HT1080 (cell line): Measurements from ENCODE around the gene COL19A1. TPM values are rescaled to one million over a fixed set of nuclear protein-coding genes. Genes with fewer than 3 reads are reported as not detected.
"Not testable (repeated sequence)": the region's sequence is repeated elsewhere in the genome, so short reads cannot be mapped to it uniquely, and the experiment has no call there.

Experiments
- DNase-seq: peaks from one replicate; pipeline ENCODE4 v3.0.0-alpha.2; 2015; ENCODE audit warnings: low read depth
- total RNA-seq: library from RNA; depleted of rRNA; stranded (reverse); fragments of >200 nt; shearing (Covaris generic); gene quantifications from 2 replicates; pipeline ENCODE4 v1.2.3, GENCODE V29; 2014

COL19A1 gene
- total RNA-seq, 1 experiment from 2014 or later: not detected

DNA sequence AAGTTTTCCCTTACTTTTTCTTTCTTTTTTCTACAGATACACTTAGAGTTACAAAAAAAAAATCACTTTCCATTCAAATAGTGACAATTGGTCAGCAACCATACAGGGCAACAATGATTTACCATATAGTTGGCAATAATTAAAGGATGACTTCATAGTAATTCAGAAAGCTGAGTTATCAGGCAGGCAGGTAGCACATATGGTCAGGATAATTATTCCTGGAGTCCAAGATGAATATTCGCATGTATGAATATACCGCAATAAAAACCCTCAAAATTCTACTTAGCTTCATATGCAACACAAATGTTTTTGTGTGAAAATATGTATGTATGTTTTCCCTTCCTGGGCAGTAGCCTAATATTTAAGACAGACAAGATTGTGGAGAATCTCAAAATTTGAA is 34.5 kb downstream of the COL19A1 start:
- DNase-seq: no peak

GRCh38 chr6:69901361-69901760 is 35.0 kb downstream of the COL19A1 start:
- no peak for DNase-seq

- no peak for DNase-seq
These were observed 41.7 kb downstream of the COL19A1 start for GRCh38 chr6:69907981-69908498.

GRCh38 chr6:69913361-69913760 is 47.0 kb downstream of the COL19A1 start:
- no peak for DNase-seq

DNA sequence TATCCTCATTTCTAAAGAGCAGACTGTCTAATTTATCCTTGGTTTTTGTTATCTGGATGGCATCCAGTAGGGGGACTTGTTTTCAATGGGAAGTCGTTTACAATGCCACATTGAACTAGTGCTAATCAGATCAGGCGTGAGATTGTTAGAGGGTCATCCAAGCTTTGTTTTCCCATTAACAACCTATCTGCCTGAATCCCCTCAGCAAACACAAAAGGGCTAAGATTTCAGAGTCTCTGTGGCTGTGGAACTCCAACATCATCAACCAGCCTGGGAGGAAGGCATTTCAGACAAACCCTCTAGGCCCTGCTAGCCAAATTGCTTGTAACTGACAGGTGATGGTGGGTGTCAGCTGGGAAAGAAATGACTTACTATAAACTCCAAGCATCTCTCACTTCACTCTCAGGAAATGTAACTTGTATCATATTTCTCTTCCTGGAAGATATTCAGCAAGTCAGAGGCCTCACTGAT is 47.7 kb downstream of the COL19A1 start:
- no peak for DNase-seq

- no peak for DNase-seq
These were observed 49.0 kb downstream of the COL19A1 start for GRCh38 chr6:69915346-69915745.

- peak; percentile 98 for DNase-seq
These were observed 51.5 kb downstream of the COL19A1 start for GRCh38 chr6:69917834-69918233.

- DNase-seq: peak; percentile 50
These were observed 52.6 kb downstream of the COL19A1 start for GRCh38 chr6:69918813-69919475.

DNA sequence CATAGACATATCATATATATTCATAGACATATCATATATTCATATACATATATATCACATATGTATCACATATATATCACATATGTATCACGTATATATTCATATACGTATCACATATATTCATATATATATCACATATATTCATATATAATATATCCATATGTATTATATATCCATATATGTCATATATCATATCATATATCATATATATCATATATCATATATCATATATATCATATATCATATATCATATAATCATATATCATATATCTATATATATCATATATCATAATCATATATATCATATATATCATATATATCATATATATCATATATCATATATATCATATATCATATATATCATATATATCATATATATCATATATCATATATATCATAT is 54.7 kb downstream of the COL19A1 start:
- DNase-seq: not testable (repeated sequence)

DNA sequence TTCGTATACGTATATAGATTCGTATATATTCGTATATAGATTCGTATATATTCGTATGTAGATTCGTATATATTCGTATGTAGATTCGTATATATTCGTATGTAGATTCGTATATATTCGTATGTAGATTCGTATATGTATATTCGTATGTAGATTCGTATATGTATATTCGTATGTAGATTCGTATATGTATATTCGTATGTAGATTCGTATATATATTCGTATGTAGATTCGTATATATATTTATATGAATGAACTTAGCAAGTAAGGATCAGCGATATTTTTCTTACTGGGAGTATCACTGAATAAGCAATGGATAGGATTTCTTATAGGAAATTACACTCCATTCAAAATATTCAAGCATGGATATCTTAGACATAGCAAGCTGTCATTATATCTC is 55.3 kb downstream of the COL19A1 start:
- DNase-seq: not testable (repeated sequence)

- DNase-seq: no peak
These were observed 60.4 kb downstream of the COL19A1 start for GRCh38 chr6:69926745-69927144.

DNA sequence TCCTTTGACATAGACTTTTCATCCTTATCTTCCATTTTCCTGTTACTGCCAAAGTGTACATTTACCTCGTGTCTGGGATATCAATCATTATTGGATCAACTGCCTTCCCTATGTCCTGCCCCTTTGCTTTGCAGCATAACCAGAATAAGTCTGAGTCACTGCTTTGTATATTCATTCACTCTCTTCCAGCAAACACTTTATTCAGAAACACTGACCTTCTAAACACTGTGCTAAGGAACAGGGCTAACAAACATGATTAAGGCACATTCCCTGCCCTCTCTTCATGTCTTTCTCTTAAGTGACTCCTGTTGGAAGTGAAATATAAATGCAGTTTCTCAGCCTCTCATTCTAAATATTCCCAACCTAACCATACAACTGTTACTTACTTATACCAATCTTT is 66.9 kb downstream of the COL19A1 start:
- DNase-seq: no peak

DNA sequence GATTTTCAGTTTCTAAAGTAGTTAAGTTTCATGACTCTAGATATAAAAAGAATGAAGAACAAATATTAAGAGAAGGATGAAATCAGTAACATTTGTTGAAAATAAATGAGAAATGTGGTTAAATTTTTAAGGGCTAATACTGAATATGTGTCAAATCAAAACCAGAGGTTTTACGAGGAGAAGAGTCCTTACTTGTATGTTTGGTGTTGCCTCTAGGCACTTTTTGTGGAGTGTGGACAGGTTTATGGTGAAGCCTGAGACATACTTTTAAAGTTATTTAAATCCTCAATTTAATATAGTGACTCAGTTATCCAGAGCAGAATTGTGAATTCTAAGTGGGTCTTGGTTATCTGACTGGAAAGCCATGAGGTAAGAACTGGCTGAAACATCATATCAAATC is 68.7 kb downstream of the COL19A1 start:
- DNase-seq: no peak

DNA sequence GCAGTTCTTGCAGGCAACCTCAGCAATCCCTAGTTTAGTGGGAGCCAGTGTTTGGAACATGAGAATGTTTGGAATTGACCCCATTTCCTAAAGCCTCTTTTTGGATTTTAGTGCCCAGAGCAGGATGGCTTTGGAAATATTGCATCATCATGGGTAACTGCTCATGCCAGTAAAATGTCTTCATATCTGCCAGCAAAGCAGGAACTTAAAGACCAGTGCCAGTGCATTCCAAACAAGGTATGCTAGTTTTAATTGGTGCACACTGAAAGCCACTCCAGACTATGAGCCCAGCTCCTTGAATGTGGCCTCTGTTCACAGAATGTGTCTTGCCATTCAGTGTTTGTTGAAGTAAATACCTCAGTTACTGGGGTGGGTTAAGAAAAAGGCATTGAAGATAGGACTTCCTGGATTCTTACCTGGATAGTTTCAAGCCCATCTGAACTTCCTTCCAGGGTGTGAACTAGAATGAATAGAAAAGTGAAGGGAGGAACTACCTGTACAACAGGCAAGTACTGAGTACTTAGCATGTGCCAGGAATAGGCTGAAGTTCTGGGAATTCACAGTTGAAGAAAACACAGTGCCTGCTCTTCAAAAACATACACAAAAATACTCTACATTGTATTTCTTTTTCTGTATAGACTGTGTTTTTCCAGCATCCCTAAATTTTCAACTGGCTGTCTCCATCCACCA is 70.5 kb downstream of the COL19A1 start:
- peak; percentile 24 for DNase-seq

GRCh38 chr6:69937402-69938136 is 71.2 kb downstream of the COL19A1 start:
- no peak for DNase-seq

DNA sequence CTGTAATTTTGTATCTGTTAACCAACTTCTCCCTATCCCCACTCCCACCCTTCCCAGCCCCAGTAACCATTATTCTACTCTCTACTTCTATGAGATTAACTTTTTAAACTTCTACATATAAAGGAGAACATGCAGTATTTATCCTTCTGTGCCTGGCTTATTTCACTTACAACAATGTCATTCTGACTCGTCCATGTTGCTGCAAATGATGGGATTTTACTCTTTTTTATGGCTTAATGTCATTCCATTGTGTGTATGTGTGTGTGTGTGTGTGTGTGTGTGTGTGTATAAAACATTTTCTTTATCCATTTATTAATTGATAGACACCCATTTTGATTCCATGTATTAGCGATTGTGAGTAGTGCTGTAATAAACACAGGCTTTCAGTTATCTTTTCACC is 76.1 kb downstream of the COL19A1 start:
- DNase-seq: no peak

DNA sequence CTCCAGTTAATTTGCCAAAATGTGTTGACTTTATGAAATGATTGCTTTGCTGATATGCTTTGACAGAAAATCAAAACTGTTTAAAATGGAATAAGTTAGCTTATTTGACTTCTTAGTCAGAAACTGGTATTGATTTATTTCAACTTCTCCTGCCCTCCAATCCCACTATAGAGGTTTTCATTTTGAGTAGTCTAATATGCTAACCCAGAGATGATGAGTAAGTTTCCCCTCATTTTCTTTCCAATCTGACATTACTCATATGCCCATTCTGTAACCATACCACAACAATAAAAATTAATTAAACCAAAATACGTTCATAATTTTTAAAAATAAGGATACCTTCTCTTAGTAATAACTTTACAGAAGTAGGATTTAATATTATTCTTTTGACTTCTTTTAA is 78.8 kb downstream of the COL19A1 start:
- DNase-seq: no peak

GRCh38 chr6:69948479-69949114 is 82.2 kb downstream of the COL19A1 start:
- no peak for DNase-seq

GRCh38 chr6:69953491-69953890 is 87.1 kb downstream of the COL19A1 start:
- DNase-seq: no peak

DNA sequence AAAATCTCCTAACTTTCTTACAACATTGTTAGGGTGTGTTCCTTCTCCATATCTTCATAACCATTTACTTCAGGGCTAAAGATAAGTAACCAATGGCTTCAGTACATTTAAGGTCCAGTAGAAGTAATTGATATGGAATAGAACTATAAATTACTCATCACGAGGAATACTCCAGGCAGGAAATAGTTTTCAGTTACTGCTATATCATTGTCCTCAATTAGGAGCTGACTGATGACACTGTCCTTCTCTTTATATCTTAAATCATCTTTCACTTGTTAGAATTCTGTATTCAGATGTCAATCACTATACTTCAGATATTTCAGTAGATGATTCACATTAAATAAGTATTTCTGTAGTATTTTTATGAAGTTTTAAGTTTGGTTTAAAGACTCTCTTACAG is 88.4 kb downstream of the COL19A1 start:
- DNase-seq: no peak

DNA sequence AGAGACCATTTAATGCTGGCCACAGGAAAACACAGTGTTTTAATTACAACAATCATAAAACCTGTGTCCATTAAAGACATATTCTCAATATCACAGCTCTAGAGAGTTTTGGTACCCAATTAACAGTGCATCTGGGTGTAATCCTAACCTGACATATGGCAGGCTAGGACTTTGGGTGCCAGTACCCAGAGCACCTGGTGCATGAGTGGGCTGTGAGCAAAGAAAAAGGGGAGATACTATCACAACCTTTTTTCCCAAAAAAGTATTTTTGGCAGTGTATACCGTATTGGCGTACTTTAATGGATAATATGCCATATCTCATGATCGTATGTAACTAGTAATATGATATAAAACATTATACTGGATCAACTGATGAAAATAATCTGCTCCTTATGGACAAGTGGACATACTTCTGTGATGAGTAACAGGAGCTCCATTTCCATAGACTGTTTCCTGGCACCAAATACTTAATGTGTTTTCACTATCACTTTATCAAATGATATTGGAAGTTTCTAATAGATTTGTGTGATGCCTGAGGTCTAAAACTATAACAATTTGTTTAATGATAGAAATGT is 91.7 kb downstream of the COL19A1 start:
- DNase-seq: peak; percentile 42
